Osteocyte (in vitro differentiated cells): ENCODE results near the gene DIAPH3. TPM values are rescaled to one million over a fixed set of nuclear protein-coding genes. Genes with fewer than 3 reads are reported as not detected.

Source experiments
- DNase-seq: peaks from one replicate; pipeline ENCODE4 v3.0.0; 2021; ENCODE audit warnings: mixed read lengths; ENCODE audit not compliant: unreplicated experiment; ENCODE audit errors: extremely low spot score
- H3K27ac Mint-ChIP-seq: one replicate; pipeline ENCODE4 v1.8.0; 2021; ENCODE audit warnings: mild to moderate bottlenecking, mixed read lengths; ENCODE audit not compliant: unreplicated experiment
- H3K27me3 Mint-ChIP-seq: one replicate; pipeline ENCODE4 v1.8.0; 2021; ENCODE audit warnings: mixed read lengths; ENCODE audit not compliant: unreplicated experiment
- H3K36me3 Mint-ChIP-seq: one replicate; pipeline ENCODE4 v1.8.0; 2021; ENCODE audit warnings: mixed read lengths; ENCODE audit not compliant: unreplicated experiment
- H3K4me1 Mint-ChIP-seq: one replicate; pipeline ENCODE4 v1.8.0; 2021; ENCODE audit warnings: mixed read lengths; ENCODE audit not compliant: unreplicated experiment
- H3K4me3 Mint-ChIP-seq: one replicate; pipeline ENCODE4 v1.8.0; 2021; ENCODE audit warnings: mild to moderate bottlenecking, moderate library complexity, mixed read lengths; ENCODE audit not compliant: unreplicated experiment
- H3K9me3 Mint-ChIP-seq: one replicate; pipeline ENCODE4 v1.8.0; 2021; ENCODE audit warnings: mixed read lengths; ENCODE audit not compliant: unreplicated experiment
- total RNA-seq: library from RNA; stranded (reverse); gene quantifications from 2 replicates; pipeline ENCODE4 v1.2.1, GENCODE V29; 2021
- TF ChIP-seq, protein P1 (sequence below): fragments of 200-600 bp; sonication (generic); IDR thresholded peaks from 2 replicates; pipeline ENCODE4 v1.5.0; 2021; ENCODE audit warnings: antibody characterized with exemption, mild to moderate bottlenecking, moderate library complexity

The DIAPH3 gene
- total RNA-seq, 1 donor from 2014 or later: 12.2 TPM

DNA sequence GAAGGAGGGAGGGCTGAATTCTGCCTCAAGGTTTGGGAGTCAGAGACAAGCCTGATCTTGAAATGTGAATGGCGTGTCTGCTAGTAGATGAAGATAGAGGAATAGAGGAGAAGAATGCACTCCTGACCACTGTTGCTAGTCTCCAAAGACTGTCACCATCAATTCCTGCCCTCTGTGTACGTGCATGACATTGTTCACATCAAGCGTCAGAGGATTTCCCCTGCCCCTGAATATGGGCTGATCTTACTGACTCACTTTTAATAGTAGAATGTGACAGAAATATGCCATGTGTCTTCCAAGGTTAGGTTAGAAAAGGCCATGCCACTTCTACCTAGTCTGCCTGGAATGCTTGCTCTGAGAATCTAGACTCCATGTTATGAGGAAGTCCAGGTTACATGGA lies 538.6 kb downstream of the DIAPH3 start:
- no peak for DNase-seq
- H3K9me3 Mint-ChIP-seq: peaks cover 17% of the 10 kb centered on the region
- peaks cover 4% of the 10 kb centered on the region for H3K4me1 Mint-ChIP-seq
- TF ChIP-seq, protein P1, sequence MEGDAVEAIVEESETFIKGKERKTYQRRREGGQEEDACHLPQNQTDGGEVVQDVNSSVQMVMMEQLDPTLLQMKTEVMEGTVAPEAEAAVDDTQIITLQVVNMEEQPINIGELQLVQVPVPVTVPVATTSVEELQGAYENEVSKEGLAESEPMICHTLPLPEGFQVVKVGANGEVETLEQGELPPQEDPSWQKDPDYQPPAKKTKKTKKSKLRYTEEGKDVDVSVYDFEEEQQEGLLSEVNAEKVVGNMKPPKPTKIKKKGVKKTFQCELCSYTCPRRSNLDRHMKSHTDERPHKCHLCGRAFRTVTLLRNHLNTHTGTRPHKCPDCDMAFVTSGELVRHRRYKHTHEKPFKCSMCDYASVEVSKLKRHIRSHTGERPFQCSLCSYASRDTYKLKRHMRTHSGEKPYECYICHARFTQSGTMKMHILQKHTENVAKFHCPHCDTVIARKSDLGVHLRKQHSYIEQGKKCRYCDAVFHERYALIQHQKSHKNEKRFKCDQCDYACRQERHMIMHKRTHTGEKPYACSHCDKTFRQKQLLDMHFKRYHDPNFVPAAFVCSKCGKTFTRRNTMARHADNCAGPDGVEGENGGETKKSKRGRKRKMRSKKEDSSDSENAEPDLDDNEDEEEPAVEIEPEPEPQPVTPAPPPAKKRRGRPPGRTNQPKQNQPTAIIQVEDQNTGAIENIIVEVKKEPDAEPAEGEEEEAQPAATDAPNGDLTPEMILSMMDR: no peak
- H3K36me3 Mint-ChIP-seq: peaks cover 3% of the 10 kb centered on the region
- H3K27me3 Mint-ChIP-seq: peaks cover 8% of the 10 kb centered on the region
- H3K27ac Mint-ChIP-seq: no peak overlapping the region
- H3K4me3 Mint-ChIP-seq: no peak overlapping the region

DNA sequence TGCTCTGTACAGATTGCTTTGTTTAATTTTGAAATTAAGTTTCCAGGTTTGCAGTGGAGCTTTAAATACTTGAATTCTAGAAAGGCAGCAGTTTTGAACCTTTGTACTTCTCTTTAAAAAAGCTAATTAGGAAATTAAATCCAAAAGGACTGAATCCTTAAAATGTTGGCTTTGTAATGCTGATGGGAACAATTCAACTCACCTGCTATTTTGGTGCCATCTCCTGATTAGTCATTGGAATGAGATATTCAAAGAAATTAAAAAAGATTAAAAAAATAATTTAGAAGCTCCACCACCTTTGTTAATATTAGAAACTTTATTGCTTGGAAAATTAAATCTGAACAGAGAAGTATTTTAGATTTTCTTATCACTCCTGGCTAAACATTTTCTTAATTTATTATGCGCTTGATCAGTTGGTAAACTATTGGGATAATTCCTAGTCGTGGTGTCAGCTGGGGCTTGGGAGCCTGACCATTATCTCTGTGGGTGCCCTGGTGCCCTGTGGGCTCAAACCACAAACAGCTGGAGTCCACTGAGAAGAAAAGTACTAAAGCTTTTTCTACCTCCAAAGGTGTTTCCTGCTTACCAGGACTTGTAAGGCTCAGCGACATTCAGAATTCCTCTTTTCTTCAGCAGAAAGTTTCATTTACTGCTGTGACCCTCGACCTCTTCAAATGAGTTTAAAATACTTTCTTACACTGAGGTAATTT lies 540.4 kb downstream of the DIAPH3 start:
- Mint-ChIP-seq H3K27me3 (peaks cover 11% of the 10 kb centered on the region), H3K27ac (no peak overlapping the region), H3K4me3 (no peak overlapping the region), H3K9me3 (peaks cover 33% of the 10 kb centered on the region), H3K36me3 (peaks cover 3% of the 10 kb centered on the region), H3K4me1 (peaks cover 4% of the 10 kb centered on the region)
- DNase-seq: no peak
- TF ChIP-seq, protein P1: no peak

DNA sequence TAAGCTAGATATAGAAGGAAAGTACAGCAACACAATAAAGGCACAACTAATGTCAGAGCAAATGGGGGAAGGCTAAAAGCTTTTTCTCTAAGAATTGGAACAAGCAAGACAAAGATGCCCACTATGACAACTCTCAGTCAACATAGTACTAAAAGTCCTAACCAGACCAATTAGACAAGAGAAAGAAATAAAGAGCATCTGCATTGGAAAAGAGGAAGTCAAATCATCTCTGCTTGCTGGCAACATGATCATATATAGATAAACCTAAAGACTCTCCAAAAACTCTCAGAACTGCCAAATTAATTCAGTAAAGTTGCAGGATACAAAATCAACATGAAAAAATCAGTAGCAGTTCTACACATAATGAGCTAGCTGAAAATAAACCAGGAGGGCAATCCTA lies 542.0 kb downstream of the DIAPH3 start:
- TF ChIP-seq, protein P1: no peak
- Mint-ChIP-seq H3K9me3 (peaks cover 34% of the 10 kb centered on the region), H3K27ac (no peak overlapping the region), H3K27me3 (peaks cover 11% of the 10 kb centered on the region), H3K36me3 (peaks cover 3% of the 10 kb centered on the region), H3K4me1 (peaks cover 4% of the 10 kb centered on the region), H3K4me3 (no peak overlapping the region)
- DNase-seq: no peak

Other genes starting within 250 kb of the DIAPH3 start
- 27.6 and 30.3 TPM in 2 replicates for gene TDRD3, start 233.3 kb upstream of the DIAPH3 start, total RNA-seq